Left lung (tissue), 10 donors: ENCODE measurements around the gene RGS17. TPM values are rescaled to one million over a fixed set of nuclear protein-coding genes. Genes with fewer than 3 reads are reported as not detected.

Experiments used
- ATAC-seq: fragments of 200-7000 bp; cut with Tn5 transposase; one replicate; pipeline ENCODE4 v1.9.1; 2020; ENCODE audit warnings: moderate library complexity
- DNase-seq, 4 donors: peaks; one replicate each; pipeline ENCODE4 v3.0.0-alpha.2; 2013 to 2020
- H3K27ac ChIP-seq, 2 donors: fragments of 200-600 bp; sonication (generic) in 1 of 2; one replicate each; pipeline versions ENCODE4 v1.5.0 to v1.8.0; 2020 to 2021
- H3K27me3 ChIP-seq, 2 donors: fragments of 200-600 bp; sonication (generic) in 1 of 2; one replicate each; pipeline versions ENCODE4 v1.5.0 to v1.8.0; 2020 to 2021
- H3K36me3 ChIP-seq, 2 donors: fragments of 200-600 bp; sonication (generic) in 1 of 2; one replicate each; pipeline versions ENCODE4 v1.5.0 to v1.8.0; 2020 to 2021
- H3K4me1 ChIP-seq, 2 donors: fragments of 200-600 bp; one replicate each; pipeline ENCODE4 v1.8.0; 2021
- H3K4me3 ChIP-seq, 2 donors: fragments of 200-600 bp; sonication (generic) in 1 of 2; one replicate each; pipeline versions ENCODE4 v1.5.0 to v1.8.0; 2020 to 2021; ENCODE audit warnings: mild to moderate bottlenecking in 1 of 2
- H3K9me3 ChIP-seq, 2 donors: fragments of 200-600 bp; sonication (generic) in 1 of 2; one replicate each; pipeline versions ENCODE4 v1.5.0 to v1.8.0; 2020 to 2021
- intact Hi-C, 2 donors: fragments of 100-400 bp; cut with DNase I; formaldehyde crosslinking; loops; one replicate each; pipeline versions ENCODE4 v1.11.2 to v1.14.2; 2022
- polyA plus RNA-seq, 6 donors: library from polyadenylated mRNA; unstranded; fragments of 120-200 nt; gene quantifications; one replicate each; pipeline ENCODE4 v1.2.1, GENCODE V29; 2013; ENCODE audit not compliant: insufficient read length in 6 of 6
- total RNA-seq, 2 donors: library from RNA; stranded (reverse); fragmentation: NEBNext Ultra II Directional; extraction: Animal tissue kit (Norgen Biotek cat#: 25700); gene quantifications; one replicate each; pipeline ENCODE4 v1.2.1, GENCODE V29; 2021
- TF ChIP-seq, protein P1 (sequence below), 2 donors: fragments of 200-600 bp; sonication (generic) in 1 of 2; IDR thresholded peaks; one replicate each; pipeline versions ENCODE4 v1.5.0 to v1.8.0; 2021; ENCODE audit warnings: antibody characterized with exemption in 2 of 2
- donor health status: DM: no; HTN: yes; CAD: no.
- donor health status: DM: no; HTN: no; CAD: no.

The RGS17 gene
- total and polyA plus RNA-seq, 8 donors: 0.15 to 2.7 (median 2.3) TPM

DNA sequence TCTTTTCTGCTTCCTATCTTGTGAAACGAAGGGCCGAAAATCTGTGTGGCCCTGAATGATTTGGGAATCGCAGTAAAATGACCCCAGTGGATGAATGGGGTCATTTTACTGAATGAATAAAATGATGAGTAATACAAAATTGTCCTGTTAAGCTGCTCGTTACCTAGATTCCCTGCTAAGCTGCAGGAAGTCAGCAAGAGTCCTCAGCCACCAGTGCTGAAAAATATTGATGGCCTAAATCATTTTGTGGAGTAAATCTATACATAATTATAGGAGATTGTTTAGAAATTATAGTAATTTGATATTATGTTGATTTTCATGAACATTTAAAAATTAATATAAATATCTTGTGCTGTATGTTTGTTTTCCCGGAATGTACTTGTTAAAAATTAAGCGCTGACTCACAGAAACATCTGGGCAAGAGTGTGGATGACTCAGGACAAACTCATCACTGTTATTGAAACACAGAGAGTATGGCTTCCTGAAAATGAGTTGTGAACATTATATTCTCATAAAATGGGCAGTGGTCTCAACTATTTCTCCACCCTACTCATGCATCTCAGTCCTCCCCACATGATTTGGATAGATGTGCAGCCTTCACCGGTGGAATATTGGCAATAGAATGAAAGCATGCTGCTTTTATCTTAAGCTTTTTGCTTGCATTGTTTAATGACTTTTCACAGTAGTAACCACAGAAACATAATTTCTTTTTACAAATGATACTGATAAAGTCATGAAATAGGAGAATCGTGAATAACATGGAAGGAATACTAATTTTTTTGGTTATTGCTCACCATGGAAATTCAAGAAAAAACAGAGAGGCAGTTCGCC is 36.2 kb upstream of the RGS17 start:
- TF ChIP-seq, protein P1, sequence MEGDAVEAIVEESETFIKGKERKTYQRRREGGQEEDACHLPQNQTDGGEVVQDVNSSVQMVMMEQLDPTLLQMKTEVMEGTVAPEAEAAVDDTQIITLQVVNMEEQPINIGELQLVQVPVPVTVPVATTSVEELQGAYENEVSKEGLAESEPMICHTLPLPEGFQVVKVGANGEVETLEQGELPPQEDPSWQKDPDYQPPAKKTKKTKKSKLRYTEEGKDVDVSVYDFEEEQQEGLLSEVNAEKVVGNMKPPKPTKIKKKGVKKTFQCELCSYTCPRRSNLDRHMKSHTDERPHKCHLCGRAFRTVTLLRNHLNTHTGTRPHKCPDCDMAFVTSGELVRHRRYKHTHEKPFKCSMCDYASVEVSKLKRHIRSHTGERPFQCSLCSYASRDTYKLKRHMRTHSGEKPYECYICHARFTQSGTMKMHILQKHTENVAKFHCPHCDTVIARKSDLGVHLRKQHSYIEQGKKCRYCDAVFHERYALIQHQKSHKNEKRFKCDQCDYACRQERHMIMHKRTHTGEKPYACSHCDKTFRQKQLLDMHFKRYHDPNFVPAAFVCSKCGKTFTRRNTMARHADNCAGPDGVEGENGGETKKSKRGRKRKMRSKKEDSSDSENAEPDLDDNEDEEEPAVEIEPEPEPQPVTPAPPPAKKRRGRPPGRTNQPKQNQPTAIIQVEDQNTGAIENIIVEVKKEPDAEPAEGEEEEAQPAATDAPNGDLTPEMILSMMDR (IDR thresholded peaks at IDR 0.05): no peak
- peak; percentile 74 for ATAC-seq
- peaks cover 0 to 3% of the 10 kb centered on the region in 2 donors for H3K4me1 ChIP-seq

DNA sequence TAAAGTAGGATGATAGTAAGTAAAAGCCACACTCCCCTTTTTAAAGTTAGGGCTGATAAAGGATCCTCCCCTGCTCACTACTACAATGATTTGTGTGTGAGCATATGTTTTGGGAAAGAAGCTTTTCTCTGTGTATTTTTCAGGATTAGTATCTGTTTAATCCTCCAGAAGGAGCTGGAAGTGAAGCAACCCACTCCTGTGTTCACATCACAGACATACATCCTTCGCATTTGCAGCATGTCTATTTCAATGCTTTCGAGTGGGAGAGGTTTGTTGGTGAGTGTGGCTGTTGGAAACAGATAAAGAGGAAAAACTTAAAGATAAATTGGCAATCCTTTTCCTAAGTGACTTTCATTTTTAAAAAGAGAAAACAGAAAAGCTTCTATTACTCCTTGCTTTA is 31.6 kb upstream of the RGS17 start:
- no peak overlapping the region for H3K4me3 ChIP-seq
- peaks cover 0 to under 1% of the 10 kb centered on the region in 2 donors for H3K4me1 ChIP-seq
- DNase-seq (no peak), ATAC-seq (no peak)
- H3K36me3 ChIP-seq: no peaks in the 10 kb centered on the region
- H3K27ac ChIP-seq: no peak overlapping the region
- H3K27me3 ChIP-seq: no peaks in the 10 kb centered on the region
- no peaks in the 10 kb centered on the region for H3K9me3 ChIP-seq
- TF ChIP-seq, protein P1 (IDR thresholded peaks at IDR 0.05): no peak
- intact Hi-C loops: no loop called here

More for the DNA sequence above, 36.2 kb upstream of the RGS17 start:
- H3K9me3 ChIP-seq: no peaks in the 10 kb centered on the region
- no peak overlapping the region for H3K4me3 ChIP-seq
- H3K36me3 ChIP-seq: no peaks in the 10 kb centered on the region
- H3K27ac ChIP-seq: peak overlapping the region in 1 of 2 donors; percentile 17
- intact Hi-C loops: no loop called here
- H3K27me3 ChIP-seq: no peaks in the 10 kb centered on the region
- DNase-seq: no peak

DNA sequence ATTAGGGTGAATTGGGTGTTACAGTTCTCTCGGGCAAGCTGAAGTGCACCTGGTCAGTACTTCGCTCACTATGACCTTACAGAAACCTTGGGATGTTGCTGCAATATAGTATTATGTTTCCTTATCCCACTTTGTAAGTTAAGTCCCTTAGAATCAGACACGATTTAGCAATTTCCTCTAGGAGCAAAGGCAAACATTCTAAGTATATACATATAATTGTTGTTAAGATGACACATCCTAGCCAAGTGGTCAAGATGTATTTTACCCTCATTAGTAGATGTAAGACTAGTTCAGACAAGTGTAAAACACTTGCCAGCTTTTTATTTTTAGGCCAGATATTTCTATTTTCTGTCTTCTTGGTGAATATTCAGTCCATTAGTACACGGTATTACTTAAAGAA is 31.1 kb upstream of the RGS17 start:
- no peak for ATAC-seq
- intact Hi-C loops: no loop called here

DNA sequence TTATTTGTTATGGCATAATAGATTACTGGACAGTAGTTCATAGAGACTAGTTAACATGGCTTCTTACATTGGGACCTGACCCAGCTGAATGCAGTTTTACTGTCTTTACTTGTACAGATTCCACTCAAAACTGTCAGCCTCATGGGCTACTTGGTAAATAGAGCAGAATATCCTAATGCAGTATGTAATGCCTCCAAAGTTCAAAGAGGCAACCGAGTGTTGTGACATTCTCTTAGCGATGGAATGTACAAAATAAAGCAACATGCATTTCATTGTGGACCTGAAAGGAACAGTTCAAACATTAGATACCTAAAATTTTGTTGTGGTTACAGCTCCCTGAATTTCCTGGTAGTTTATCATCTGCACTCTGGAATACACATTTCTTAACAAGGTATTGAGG is 29.1 kb upstream of the RGS17 start:
- no peaks in the 10 kb centered on the region for H3K4me1 ChIP-seq
- no peaks in the 10 kb centered on the region for H3K27me3 ChIP-seq
- DNase-seq (no peak), ATAC-seq (no peak)
- no peaks in the 10 kb centered on the region for H3K9me3 ChIP-seq
- TF ChIP-seq, protein P1 (IDR thresholded peaks at IDR 0.05): no peak
- H3K27ac ChIP-seq: no peak overlapping the region
- intact Hi-C loops: no loop called here
- no peaks in the 10 kb centered on the region for H3K36me3 ChIP-seq
- no peak overlapping the region for H3K4me3 ChIP-seq

More for the DNA sequence above, 31.1 kb upstream of the RGS17 start:
- Histone ChIP-seq H3K4me3 (no peak overlapping the region), H3K9me3 (no peaks in the 10 kb centered on the region), H3K27ac (no peak overlapping the region), H3K4me1 (no peaks in the 10 kb centered on the region), H3K36me3 (no peaks in the 10 kb centered on the region), H3K27me3 (no peaks in the 10 kb centered on the region)
- no peak for DNase-seq
- TF ChIP-seq, protein P1 (IDR thresholded peaks at IDR 0.05): no peak

DNA sequence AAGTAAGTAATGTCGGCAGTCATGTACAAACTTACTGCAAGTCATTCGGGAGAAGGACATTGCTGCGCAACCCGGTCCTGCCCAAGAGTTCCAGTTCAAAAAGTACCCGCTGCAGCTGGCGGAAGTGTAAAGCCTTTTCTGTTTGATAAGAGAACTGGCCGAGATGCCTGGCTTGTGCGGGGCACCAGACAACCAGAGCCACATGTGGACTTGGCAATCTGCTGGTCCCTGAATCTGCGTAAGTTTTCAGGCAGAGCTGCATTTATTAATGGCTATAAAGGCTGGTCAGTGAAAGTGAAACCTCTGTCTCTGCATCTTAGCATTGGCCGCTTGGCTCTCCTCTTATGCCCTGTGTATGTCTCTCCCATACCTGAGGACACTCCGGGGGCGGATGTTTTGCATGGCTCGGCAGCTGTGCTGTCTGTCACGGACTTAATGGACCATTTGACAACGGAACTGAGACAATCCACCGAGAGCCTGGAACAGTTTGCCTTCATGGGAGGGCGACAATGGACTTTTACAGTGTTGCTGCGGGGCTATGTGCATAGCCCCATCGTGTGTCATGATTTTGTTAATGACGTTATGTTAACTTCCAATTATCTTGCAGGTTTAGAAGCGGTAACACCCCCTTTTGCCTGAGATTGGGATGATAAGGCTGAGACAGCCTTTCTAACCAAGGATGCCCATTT is 19.8 kb upstream of the RGS17 start:
- Histone ChIP-seq H3K36me3 (no peaks in the 10 kb centered on the region), H3K9me3 (no peaks in the 10 kb centered on the region), H3K27me3 (no peaks in the 10 kb centered on the region), H3K4me1 (no peaks in the 10 kb centered on the region), H3K4me3 (no peak overlapping the region), H3K27ac (no peak overlapping the region)
- intact Hi-C loops: no loop called here
- ATAC-seq (no peak), DNase-seq (no peak)
- TF ChIP-seq, protein P1 (IDR thresholded peaks at IDR 0.05): no peak
